Activated CD4-positive, alpha-beta T cell treated with anti-CD3 and anti-CD28 coated beads, Interleukin-2, amount 50 U/mL, for 24 hours (primary cell): ENCODE data around the gene ARL8B.
"Not testable (repeated sequence)": the region's sequence is repeated elsewhere in the genome, so short reads cannot be mapped to it uniquely, and the experiment has no call there.

ENCODE experiments used
- DNase-seq, 2 donors: peaks; one replicate each; pipeline ENCODE4 v3.0.0-alpha.2; 2020; ENCODE audit warnings: low read depth in 1 of 2, low spot score in 1 of 2

The ARL8B gene

GRCh38 chr3:5144316-5144994 lies 22.4 kb downstream of the ARL8B start:
- DNase-seq: no peak

GRCh38 chr3:5145120-5145519 lies 23.0 kb downstream of the ARL8B start:
- DNase-seq: no peak

- DNase-seq: not testable (repeated sequence)
Observed at GRCh38 chr3:5147152-5147551, 25.1 kb downstream of the ARL8B start.

DNA sequence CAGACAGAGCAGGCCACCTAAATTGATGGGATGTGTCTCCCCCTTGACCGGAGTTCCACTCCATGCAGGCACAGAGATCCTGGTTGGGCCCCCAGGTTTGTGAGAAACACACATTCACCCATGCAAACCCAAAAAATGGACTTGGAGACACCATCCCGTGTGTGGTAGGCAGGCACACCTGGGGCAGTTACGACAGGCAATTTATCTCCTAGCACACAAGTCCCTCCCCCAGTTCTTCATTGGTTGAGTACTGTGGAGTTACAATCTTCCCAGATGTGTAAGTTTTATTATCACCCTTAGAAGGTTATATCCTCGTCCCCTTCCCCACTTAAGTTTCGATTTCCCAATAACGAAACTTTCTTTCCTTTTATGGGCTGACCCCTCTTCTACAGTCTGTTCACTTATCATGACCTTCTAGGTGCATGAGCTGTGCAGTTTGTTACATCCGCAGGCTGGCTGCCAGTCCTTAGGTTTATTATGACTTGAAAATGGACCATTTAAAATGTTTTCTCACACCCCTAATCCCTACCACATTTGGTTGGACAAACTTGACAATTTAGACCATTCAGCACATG lies 27.3 kb downstream of the ARL8B start:
- no peak for DNase-seq

DNA sequence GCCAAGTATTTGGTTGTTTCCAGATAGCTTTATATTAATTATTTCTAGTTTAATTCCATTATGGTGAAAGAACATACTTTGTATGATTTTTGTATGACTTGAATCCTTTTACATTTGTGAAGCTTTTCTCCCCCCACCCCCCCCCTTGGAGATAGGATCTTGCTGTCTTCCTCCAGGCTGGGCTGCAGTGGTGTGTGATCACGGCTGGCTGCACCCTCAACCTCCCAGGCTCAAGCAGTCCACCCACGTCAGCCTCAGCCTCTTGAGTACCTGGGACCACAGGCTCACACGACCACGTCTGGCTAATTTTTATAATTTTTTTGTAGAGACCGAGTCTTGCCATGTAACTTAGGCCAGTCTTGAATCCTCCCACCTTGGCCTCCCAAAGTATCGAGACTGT lies 29.5 kb downstream of the ARL8B start:
- DNase-seq: no peak

DNA sequence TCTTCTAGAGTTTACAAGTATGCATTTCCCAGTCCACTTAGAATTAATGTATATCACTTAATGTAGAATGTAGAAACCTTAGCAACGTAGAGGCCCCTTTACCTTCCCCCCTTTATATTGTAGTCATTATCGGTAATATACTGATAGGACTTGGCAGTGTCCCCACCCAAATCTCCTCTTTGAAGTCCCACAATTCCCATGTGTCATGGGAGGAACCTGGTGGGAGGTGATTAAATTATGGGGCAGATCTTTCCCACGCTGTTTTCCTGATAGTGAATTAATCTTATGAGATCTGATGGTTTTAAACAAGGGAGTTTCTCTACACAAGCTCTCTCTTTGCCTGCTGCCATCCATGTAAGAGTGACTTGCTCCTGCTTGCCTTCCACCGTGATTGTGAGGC lies 31.0 kb downstream of the ARL8B start:
- DNase-seq: no peak

- DNase-seq: no peak
Observed at GRCh38 chr3:5155241-5155640, 33.1 kb downstream of the ARL8B start.

GRCh38 chr3:5160321-5160720 lies 38.2 kb downstream of the ARL8B start:
- no peak for DNase-seq

GRCh38 chr3:5160940-5161858 lies 39.1 kb downstream of the ARL8B start:
- no peak for DNase-seq

- no peak for DNase-seq
Observed at GRCh38 chr3:5162102-5162501, 40.0 kb downstream of the ARL8B start.

GRCh38 chr3:5165698-5166097 lies 43.6 kb downstream of the ARL8B start:
- no peak for DNase-seq

DNA sequence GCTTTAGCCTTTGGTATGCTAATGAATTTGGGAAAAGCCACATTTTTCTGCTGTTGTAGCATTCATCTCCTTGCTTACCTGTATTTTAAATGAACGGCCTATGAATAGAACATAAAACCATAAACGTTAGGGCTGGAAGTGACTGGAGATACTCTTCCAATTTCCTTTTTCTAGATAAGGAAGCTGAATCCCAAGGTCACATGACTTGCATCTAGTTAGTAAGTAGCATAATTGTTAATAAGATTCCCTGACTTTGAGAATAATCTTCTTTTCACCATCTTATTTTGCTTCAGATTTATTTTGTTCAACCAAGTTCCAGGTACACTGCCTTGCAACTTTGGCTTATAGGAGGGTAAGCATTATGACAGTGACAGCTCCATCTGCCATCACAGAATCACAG lies 44.8 kb downstream of the ARL8B start:
- DNase-seq: no peak

DNA sequence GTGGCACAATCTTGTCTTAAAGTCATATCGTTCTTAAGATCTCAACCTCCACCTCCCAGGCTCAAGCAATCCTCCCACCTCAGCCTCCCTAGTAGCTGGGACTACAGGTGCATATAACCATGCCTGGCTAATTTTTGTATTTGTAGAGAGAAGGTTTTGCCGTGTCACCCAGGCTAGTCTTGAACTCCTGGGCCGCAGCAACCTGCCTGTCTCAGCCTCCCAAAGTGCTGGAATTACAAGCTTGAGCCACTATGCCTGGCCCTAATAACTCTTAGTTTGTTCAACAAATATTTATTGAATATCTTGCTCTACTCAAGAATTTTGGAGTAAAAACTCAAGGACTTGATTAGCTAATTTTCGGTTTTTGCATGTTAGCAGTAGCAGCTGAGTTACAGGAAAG lies 46.0 kb downstream of the ARL8B start:
- DNase-seq: no peak

DNA sequence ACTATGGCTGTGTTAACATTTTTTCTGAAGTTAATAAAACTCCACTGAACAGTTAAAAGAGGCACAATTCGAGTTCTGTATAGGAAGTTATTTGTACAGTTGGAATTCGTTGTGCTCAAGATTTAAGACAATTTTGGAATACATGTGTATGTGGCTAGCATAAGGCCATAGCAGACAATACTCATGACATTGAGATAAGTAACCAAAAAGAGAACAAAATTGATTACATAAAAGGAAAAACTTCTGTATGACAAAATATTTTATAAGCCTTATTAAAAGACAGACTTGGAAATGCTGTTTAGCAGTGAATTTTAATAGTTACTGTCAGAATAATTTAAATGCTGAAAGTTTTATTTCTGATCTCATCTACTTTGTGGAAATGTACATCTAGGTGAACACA lies 47.7 kb downstream of the ARL8B start:
- DNase-seq: no peak

GRCh38 chr3:5170975-5171374 lies 48.9 kb downstream of the ARL8B start:
- no peak for DNase-seq

DNA sequence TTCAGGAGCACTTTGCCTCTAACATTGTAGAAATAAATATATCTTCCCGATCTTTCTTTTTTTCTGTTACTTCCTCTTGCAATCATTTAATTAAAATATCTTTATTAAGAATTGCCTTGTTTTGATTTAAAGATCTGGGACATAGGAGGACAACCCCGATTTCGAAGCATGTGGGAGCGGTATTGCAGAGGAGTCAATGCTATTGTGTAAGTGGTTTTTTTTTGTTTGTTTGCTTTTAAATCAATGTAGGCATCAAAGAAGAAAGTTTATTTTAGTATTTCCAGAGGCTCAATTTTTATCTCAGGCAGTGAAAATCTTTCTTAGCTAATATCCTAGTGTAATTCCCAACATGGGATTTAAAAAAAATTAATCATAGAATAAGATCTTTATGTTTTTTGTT lies 49.9 kb downstream of the ARL8B start:
- DNase-seq: no peak

DNA sequence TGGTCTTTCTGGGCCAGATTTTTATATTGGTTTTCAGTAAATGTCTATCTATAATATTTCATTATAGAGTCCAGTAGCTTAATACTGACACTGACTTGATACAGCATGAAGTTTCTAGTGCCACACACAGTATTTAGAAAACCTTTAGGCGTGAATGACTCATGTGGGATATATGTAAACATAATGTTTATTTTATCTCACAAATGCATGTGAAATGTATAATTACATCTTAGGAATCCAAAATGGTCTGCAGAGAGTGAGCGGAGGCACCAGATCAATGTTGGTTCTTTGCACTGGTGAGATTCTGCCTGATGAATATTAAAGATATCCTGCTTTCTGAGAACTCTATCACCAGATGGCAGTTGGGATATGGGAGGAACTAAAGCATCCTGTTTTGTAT lies 56.9 kb downstream of the ARL8B start:
- not testable (repeated sequence) for DNase-seq

- DNase-seq: no peak
Observed at GRCh38 chr3:5181469-5182141, 59.5 kb downstream of the ARL8B start.

DNA sequence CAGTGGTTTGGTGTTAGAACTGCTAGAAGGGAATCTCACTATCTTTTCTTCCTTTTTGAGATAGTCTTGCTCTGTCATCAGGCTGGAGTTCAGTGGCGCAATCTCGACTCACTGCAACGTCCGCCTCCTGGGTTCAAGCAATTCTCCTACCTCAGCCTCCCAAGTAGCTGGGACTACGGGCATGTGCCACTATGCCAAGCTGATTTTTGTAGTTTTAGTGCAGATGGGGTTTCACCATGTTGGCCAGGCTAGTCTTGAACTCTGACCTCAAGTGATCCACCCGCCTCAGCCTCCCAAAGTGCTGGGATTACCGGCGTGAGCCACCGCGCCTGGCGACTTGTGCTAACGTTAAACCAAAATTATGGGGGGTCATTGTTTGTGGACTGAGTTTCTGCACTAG lies 61.6 kb downstream of the ARL8B start:
- DNase-seq: not testable (repeated sequence)

- DNase-seq: no peak
Observed at GRCh38 chr3:5184499-5184898, 62.4 kb downstream of the ARL8B start.

DNA sequence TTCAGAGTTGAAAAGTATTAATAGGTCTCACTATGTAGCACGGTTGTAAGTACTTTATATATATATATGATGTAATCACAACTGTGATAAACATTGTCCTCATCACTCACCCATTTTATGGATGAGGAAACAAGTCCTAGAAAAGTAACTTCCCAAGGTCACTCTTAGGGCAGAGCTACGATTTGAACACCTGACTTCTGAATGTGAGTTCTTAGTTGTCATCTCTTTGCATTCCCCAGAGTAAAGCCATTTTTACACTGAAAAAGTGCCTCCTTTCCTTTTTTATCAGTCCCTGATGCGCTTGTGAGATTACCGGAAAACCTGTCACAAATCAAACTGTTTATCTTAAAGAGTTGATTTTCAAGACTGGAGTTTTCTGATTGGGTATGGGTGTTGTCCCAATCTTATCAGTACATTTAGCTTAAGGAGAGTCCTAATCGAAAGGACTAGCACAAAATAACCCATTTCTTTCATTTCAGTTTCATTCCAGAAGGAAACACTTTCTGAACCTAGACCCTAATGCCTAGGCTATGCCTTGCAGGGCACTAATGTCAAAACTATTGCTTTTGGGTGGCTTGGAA lies 63.1 kb downstream of the ARL8B start:
- DNase-seq: no peak
